ENCODE measurements around the gene NOTCH1.

Gene NOTCH1

GRCh38 chr9:136501686-136502085 lies 44.2 kb downstream of the NOTCH1 start:
- no peak for DNase-seq (ENCODE audit: low read depth, low spot score)

- DNase-seq (ENCODE audit: low read depth, low spot score): no peak
Observed at GRCh38 chr9:136499935-136500910, 45.6 kb downstream of the NOTCH1 start.

GRCh38 chr9:136499071-136499934 lies 46.5 kb downstream of the NOTCH1 start:
- DNase-seq (ENCODE audit: low read depth, low spot score): no peak

- DNase-seq (ENCODE audit: low read depth, low spot score): no peak
Observed at GRCh38 chr9:136497916-136498695, 47.7 kb downstream of the NOTCH1 start.

GRCh38 chr9:136496801-136497620 lies 48.8 kb downstream of the NOTCH1 start:
- no peak for DNase-seq (ENCODE audit: low read depth, low spot score)

- no peak for DNase-seq (ENCODE audit: low read depth, low spot score)
Observed at GRCh38 chr9:136496181-136496580, 49.7 kb downstream of the NOTCH1 start.

GRCh38 chr9:136495238-136495800 lies 50.5 kb downstream of the NOTCH1 start:
- no peak for DNase-seq (ENCODE audit: low read depth, low spot score)

- DNase-seq (ENCODE audit: low read depth, low spot score): no peak
Observed at GRCh38 chr9:136494531-136495215, 51.2 kb downstream of the NOTCH1 start.

- no peak for DNase-seq (ENCODE audit: low read depth, low spot score)
Observed at GRCh38 chr9:136494012-136494411, 51.8 kb downstream of the NOTCH1 start.

- no peak for DNase-seq (ENCODE audit: low read depth, low spot score)
Observed at GRCh38 chr9:136493567-136493971, 52.3 kb downstream of the NOTCH1 start.

GRCh38 chr9:136492978-136493522 lies 52.8 kb downstream of the NOTCH1 start:
- no peak for DNase-seq (ENCODE audit: low read depth, low spot score)

GRCh38 chr9:136489731-136490130 lies 56.1 kb downstream of the NOTCH1 start:
- no peak for DNase-seq (ENCODE audit: low read depth, low spot score)

- DNase-seq (ENCODE audit: low read depth, low spot score): no peak
Observed at GRCh38 chr9:136488247-136489214, 57.3 kb downstream of the NOTCH1 start.

- DNase-seq (ENCODE audit: low read depth, low spot score): no peak
Observed at GRCh38 chr9:136487672-136488071, 58.2 kb downstream of the NOTCH1 start.

GRCh38 chr9:136486823-136487620 lies 58.8 kb downstream of the NOTCH1 start:
- DNase-seq (ENCODE audit: low read depth, low spot score): no peak

GRCh38 chr9:136486131-136486530 lies 59.7 kb downstream of the NOTCH1 start:
- no peak for DNase-seq (ENCODE audit: low read depth, low spot score)
